Hematopoietic multipotent progenitor cell treated with erythropoietin and hydrocortisone succinate and interleukin-3 and kit ligand, for 6 days (in vitro differentiated cells): ENCODE measurements around the gene MACC1.
"Not testable (repeated sequence)": the region's sequence is repeated elsewhere in the genome, so short reads cannot be mapped to it uniquely, and the experiment has no call there.

ENCODE experiments used
- DNase-seq: peaks from one replicate; pipeline ENCODE4 v3.0.0-alpha.2; 2015

The MACC1 gene

GRCh38 chr7:20203316-20203715 lies 13.9 kb downstream of the MACC1 start:
- DNase-seq = no peak

GRCh38 chr7:20201380-20201779 lies 15.8 kb downstream of the MACC1 start:
- peak; percentile 22 for DNase-seq

- DNase-seq = no peak
Observed at GRCh38 chr7:20200971-20201370, 16.2 kb downstream of the MACC1 start.

GRCh38 chr7:20200361-20200760 lies 16.8 kb downstream of the MACC1 start:
- peak; percentile 25 for DNase-seq

- DNase-seq = peak; percentile 92
Observed at GRCh38 chr7:20199015-20199737, 18.0 kb downstream of the MACC1 start.

- DNase-seq = no peak
Observed at GRCh38 chr7:20198260-20198659, 18.9 kb downstream of the MACC1 start.

- DNase-seq = peak; percentile 31
Observed at GRCh38 chr7:20197837-20198236, 19.3 kb downstream of the MACC1 start.

GRCh38 chr7:20197125-20197748 lies 19.9 kb downstream of the MACC1 start:
- DNase-seq = no peak

GRCh38 chr7:20194343-20194995 lies 22.7 kb downstream of the MACC1 start:
- no peak for DNase-seq

- DNase-seq = no peak
Observed at GRCh38 chr7:20193873-20194272, 23.3 kb downstream of the MACC1 start.

- no peak for DNase-seq
Observed at GRCh38 chr7:20193242-20193777, 23.9 kb downstream of the MACC1 start.

GRCh38 chr7:20191391-20191869 lies 25.8 kb downstream of the MACC1 start:
- DNase-seq = no peak

GRCh38 chr7:20190560-20191390 lies 26.4 kb downstream of the MACC1 start:
- no peak for DNase-seq

GRCh38 chr7:20189852-20190251 lies 27.3 kb downstream of the MACC1 start:
- DNase-seq = no peak

GRCh38 chr7:20188567-20188966 lies 28.6 kb downstream of the MACC1 start:
- peak; percentile 20 for DNase-seq

GRCh38 chr7:20187850-20188249 lies 29.3 kb downstream of the MACC1 start:
- not testable (repeated sequence) for DNase-seq

- DNase-seq = no peak
Observed at GRCh38 chr7:20185988-20186387, 31.2 kb downstream of the MACC1 start.

GRCh38 chr7:20183086-20183485 lies 34.1 kb downstream of the MACC1 start:
- DNase-seq = no peak

GRCh38 chr7:20176578-20177242 lies 40.5 kb downstream of the MACC1 start:
- DNase-seq = no peak

GRCh38 chr7:20173828-20174227 lies 43.4 kb downstream of the MACC1 start:
- DNase-seq = no peak

- peak; percentile 75 for DNase-seq
Observed at GRCh38 chr7:20172736-20173334, 44.3 kb downstream of the MACC1 start.

- DNase-seq = no peak
Observed at GRCh38 chr7:20170633-20171032, 46.6 kb downstream of the MACC1 start.
